HG02943 (cell line): ENCODE results near the gene KIAA0825.

Source experiments
- ATAC-seq: cut with Tn5 transposase; IDR thresholded peaks from one replicate; pipeline ENCODE4 v1.9.1; 2021; ENCODE audit warnings: mild to moderate bottlenecking, low read depth, moderate library complexity; ENCODE audit not compliant: unreplicated experiment

Gene KIAA0825

GRCh38 chr5:94618493-94619328 lies at the start of gene KIAA0825, which contains the start of gene SLF1:
TSS of gene KIAA0825 (minus strand) at chr5:94618604. CDS start at chr5:94537126, 81,478 bp downstream.
TSS of gene SLF1 (plus strand) at chr5:94618669. CDS start at chr5:94628811, 10,142 bp downstream.
- ATAC-seq: peak; percentile 97

DNA sequence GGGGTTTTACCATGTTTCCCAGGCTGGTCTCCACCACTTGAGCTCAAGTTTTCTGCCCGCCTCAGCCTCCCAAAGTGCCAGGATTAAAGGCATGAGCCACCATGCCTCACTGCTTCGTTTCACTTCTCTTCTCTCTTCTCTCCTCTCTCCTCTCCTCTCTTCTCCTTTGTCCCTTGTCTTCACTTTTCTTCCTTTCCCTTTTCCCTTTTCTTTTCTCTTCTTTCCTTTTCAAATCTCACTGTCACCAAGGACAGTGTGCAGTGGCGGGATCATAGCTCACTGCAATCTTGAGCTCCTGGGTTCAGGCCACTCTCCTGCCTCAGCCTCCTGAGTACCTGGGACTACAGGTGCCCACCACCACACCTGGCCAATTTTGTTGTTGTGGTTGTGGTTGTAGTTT lies 49.5 kb upstream of the KIAA0825 start:
- no peak for ATAC-seq

GRCh38 chr5:94661086-94661485 lies 42.7 kb upstream of the KIAA0825 start:
- no peak for ATAC-seq

DNA sequence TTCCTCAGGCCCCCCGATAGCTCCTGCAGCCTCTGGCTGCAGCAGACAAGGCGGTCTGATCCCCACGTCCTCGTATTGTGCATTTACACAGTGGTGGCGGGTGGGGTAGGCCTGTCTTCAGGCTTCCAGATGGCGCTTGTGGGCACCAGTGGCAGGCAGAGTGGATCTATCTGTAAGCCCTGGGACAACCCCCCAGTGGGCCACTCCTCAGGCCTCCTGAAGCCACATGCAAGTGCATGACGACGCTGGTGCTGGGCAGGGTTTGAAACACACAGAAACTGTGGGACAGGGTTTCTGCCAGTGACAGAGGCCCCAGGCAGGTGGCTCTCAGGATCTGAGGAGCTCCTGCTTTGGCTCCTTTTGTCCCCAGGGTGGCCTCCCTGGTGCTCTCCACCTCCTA lies 42.1 kb upstream of the KIAA0825 start:
- ATAC-seq: no peak

GRCh38 chr5:94658272-94658671 lies 39.9 kb upstream of the KIAA0825 start:
- no peak for ATAC-seq

- ATAC-seq: no peak
Measured at GRCh38 chr5:94649874-94650273, 31.5 kb upstream of the KIAA0825 start.

GRCh38 chr5:94646758-94647157 lies 28.4 kb upstream of the KIAA0825 start:
- no peak for ATAC-seq

- no peak for ATAC-seq
Measured at GRCh38 chr5:94645053-94645452, 26.6 kb upstream of the KIAA0825 start.

DNA sequence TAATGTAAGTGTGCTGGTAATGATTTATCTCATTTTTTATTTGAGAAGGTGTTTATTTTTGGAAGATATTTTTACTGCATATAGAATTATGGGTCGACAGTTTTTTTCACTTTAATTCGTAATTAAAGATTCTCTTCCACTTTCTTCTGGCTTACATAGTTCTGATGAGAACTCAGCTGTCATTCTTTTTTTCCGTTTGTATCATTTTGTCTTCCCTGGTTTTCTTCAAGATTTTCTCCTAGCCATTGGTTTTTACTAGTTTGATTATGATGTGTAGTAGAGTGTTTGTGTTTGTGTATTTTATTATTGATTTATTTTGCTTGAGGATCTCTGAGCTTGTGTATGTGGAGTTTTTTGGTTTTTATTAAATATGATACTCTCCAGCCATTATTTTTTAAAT lies 21.8 kb upstream of the KIAA0825 start:
- ATAC-seq: no peak

DNA sequence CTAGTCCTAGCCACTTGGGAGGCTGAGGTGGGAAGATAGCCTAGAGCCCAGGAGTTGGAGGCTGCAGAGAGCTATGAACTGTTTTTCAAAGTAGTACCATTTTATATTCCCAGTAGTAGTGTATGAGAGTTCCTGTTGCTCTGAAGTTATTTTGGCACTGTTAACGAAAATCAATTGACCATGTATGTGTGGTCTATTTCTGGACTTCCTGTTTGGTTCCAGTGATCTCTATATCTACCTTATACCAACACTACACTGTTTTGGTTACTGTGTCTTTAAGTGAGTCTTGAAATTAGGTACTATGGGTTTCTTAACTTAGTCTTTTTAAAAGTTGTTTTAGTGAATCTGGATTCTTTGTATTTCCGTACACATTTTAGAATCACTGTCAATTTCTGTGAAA lies 13.6 kb upstream of the KIAA0825 start:
- ATAC-seq: peak; percentile 97

DNA sequence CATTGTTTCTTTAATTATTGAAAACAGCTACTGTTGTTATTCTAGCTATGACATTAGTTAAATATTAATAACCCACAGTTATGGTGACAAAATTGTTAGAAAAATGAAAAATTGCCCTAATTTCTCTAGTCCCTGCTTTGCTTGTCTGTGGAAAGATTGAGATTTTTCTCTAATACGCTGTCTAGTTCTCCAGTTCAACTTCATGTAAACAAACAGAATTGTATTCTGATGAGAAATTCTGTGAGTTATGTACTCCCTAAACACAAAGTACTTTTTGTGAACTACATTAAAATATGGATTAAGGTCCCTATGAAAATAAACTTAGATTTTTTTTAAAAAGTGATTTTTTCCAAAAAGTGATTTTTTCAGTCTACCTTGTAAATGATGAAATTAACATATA lies 8.8 kb upstream of the KIAA0825 start:
- no peak for ATAC-seq

- ATAC-seq: no peak
Measured at GRCh38 chr5:94623877-94624276, 5.5 kb upstream of the KIAA0825 start.

- no peak for ATAC-seq
Measured at GRCh38 chr5:94623011-94623410, 4.6 kb upstream of the KIAA0825 start.

- ATAC-seq: no peak
Measured at GRCh38 chr5:94621763-94622162, 3.4 kb upstream of the KIAA0825 start.

- ATAC-seq: no peak
Measured at GRCh38 chr5:94620256-94620655, 1.9 kb upstream of the KIAA0825 start.

DNA sequence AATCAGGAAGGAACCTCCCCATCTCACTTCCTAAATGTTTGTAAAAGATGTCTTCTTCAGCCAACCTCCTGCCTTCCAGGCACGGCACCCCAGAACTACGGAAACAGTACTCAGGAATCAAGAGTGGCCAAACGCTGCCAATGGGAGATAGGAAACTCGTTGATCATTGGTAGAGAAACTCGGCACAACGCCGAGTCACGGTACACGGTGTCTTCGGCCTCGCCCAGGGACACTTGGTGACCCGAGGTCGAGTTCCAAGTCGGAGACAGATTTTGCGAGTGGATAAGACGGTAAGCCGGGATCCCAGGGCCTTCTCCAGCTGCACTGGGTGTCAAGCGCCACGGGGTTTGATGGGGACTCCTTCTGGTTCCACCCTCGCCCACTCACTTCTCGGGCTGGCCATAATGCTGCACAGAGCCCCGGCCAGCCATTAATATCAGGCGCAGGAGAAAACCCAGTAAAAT lies 343 bp downstream of the KIAA0825 start:
- peak; percentile 36 for ATAC-seq

DNA sequence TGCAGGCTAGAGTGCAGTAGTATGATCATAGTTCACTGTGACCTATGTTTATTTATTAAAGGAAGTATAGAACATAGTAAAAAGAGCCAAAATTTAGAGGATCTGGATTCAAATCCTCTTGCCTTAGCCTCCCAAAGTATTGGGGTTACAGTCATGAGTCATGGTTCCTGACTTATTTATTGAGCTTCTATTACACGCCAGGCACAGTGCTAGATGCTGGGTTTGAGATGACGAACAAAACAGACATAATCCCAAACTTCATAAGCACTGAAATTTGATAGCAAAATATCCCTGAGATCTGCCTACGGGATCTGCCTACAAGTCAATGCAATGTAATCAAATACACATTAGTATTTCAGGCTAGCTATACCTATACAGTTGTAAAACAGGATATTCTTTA lies 2.5 kb downstream of the KIAA0825 start:
- ATAC-seq: no peak

DNA sequence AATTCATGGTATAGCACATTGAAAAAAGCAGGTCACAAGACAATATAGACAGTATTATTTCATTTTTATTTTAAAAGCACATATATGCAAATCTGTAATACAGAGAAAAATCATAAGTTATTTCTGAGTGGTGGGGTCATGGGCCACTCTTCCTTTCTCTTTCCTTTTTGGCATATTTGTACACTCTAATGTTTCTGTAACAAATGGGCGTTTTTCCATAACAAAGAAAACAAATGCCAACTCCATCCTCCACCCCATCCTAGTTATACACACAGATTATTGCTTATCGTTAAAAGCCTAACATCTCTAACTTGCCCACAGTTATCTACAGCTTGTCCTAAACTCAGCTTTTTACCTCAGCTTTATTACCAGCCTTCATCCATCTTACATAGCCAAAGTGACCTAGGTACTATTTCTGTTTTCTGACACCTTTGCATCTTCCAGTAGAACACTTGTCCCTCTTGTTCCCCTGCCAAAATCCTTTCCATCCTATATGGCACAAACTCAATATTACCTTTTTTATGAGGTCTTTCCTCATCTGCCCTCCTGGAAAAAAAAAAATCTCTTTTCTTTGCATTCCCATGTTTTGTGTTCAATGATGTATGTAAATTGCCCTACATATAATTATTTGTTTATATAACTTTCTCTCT lies 4.1 kb downstream of the KIAA0825 start:
- no peak for ATAC-seq

DNA sequence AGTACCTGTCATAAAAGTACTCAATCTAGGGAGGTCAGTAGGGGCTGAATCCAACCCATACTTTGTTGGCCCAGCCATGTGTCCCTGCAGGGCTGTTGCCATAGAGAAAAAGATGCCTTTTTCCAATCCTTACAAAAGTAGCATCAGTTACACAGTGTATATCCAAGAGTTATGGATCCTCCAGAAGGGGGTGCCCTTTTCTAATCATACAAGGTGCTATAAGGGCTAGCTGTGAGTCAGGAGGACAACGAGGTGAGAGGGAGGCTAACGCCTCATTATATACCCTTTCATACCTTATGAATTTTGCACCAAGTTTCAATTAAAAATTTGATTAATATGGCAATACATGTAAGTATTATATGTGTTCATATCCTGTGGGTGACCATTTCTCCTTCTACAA lies 4.8 kb downstream of the KIAA0825 start:
- no peak for ATAC-seq

GRCh38 chr5:94595281-94595840 lies 23.0 kb downstream of the KIAA0825 start:
- no peak for ATAC-seq

- ATAC-seq: peak; percentile 70
Measured at GRCh38 chr5:94577466-94578245, 40.7 kb downstream of the KIAA0825 start.
